Measurements from ENCODE around the gene CROCC2.

Gene CROCC2

DNA sequence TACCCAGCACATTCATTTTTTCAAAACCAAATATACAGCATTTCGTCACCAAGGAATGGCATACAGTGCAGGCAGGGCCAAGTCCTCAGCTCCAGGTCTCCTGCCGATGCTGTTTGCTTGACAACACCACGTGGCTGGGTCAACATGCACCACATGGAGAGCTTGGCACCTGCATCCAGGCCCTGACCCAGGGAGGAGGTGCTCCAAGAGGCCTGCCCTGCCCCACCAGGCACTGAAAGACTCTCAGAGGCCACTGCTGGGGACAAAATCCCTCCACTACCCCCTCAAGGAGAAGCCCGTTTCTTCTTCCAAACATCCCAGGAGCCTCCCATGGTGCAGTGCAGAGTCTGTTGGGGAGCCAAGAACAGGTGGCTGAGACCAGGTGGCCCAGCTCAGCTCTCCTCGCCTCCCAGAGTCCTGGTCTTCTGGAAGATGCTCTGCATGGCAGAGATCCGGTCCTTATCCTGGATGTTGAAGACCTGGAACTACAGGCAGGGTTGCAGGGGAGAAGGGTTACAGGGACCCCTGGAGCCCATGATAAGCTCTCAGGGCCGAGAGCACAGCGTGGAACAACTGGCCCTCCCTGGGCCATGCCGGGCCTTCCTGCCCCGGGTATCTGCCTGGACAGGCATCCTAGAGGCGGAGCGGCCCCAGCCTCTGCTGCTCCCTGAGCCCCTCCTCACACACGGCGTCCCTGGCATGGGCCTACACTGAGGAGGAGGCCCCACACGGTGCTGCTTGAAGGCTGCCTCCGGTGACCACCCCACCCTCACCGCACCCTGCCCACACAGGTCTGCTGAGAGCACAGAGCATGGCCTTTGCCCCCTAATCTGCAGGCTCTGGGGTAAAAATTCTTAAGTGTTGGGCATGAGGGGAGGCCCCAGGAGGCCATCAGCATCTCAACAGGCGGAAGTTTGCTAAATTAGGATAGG, 19.2 kb upstream of the CROCC2 start:
- TF ChIP-seq, protein P1, sequence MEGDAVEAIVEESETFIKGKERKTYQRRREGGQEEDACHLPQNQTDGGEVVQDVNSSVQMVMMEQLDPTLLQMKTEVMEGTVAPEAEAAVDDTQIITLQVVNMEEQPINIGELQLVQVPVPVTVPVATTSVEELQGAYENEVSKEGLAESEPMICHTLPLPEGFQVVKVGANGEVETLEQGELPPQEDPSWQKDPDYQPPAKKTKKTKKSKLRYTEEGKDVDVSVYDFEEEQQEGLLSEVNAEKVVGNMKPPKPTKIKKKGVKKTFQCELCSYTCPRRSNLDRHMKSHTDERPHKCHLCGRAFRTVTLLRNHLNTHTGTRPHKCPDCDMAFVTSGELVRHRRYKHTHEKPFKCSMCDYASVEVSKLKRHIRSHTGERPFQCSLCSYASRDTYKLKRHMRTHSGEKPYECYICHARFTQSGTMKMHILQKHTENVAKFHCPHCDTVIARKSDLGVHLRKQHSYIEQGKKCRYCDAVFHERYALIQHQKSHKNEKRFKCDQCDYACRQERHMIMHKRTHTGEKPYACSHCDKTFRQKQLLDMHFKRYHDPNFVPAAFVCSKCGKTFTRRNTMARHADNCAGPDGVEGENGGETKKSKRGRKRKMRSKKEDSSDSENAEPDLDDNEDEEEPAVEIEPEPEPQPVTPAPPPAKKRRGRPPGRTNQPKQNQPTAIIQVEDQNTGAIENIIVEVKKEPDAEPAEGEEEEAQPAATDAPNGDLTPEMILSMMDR (IDR thresholded peaks at IDR 0.05), result no peak

DNA sequence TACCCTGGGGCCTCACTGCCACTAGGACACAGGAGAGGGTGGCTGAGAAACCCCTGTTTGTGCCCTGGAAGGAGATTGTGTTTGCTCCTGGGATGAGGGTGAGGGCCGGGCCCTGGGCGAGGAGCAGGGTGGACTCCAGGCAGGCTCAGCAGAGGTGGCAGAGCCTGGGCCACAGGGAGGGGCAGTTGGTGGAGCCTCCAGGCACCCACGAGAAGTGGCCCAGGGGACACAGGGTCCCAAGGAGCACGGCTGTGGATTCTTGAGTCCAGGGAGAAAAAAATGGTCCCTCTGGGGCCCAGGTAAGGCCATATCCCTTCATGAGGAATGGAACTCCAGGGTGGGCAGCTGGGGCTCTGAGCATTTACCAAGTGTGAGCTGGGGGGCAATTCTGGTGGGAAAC, 18.5 kb upstream of the CROCC2 start:
- TF ChIP-seq, protein P1 (IDR thresholded peaks at IDR 0.05), result no peak

DNA sequence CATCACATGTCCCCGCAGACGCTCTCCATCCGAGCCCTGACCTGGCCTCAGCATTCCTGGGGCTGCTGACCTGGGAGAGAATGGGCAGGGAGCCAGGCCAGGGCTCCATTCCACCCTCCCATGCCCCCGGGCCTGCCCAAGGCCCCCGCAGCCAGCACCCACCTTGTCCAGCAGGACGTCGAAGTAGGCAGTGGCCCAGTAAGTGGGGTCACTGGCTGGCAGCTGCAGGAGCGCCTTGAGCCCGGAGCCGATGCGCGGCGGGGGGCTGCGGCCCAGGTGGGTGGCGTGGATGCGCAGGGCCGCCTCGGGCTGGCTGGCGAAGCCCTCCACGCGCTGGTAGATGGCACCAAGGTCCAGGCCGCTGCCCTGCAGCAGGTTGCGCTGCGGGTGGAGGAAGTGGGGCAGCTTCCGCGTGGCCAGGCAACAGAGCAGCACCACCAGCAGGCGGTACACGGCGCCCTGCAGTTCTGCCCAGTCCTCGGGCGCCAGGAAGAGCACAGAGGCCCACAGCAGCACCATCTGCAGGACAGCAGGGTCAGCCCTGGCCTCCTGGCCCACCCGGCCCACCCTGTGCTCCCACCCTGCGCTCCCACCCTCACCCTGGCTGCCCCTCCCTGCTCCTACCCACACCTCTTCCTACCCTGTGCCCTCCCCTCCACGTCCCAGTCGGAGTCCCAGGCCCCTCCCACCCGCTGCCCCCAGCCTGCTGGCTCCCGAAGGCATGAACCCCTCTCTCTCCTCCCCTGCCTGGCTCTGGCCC, 17.8 kb upstream of the CROCC2 start:
- TF ChIP-seq, protein P1 (IDR thresholded peaks at IDR 0.05), result no peak

DNA sequence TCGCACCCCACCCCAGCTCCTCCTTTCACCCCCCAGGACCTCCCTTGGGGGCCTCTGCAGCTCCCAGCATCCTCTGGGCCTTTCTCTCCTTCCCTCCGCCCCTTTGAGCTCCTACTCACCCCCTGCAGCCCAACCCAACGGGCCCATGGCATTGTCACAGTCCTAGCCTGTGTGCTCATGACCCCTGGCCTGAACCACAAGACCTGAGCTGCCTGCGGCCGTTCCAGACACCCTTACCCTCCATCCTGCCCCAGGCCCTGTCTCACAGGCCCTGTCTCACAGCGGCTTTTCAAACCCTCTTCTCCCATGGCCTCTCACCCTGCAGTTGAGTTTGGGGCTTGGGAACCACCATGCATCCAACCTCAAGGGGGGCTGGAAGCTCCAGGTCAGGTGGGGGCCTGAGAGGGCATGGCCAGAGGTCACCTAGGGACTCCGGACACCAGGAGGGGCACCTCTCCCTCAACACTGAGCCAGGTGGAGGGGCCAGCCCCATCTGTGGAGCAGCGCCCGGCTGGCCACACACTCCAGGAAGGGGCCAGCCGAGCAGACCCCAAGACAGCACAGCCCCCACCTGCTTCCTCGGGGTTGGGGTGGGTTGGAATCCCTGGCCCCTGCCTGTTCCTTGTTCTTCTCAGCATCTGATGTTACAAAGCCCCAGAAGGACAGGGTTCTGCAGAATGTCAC, 17.1 kb upstream of the CROCC2 start:
- TF ChIP-seq, protein P1 (IDR thresholded peaks at IDR 0.05), result no peak

DNA sequence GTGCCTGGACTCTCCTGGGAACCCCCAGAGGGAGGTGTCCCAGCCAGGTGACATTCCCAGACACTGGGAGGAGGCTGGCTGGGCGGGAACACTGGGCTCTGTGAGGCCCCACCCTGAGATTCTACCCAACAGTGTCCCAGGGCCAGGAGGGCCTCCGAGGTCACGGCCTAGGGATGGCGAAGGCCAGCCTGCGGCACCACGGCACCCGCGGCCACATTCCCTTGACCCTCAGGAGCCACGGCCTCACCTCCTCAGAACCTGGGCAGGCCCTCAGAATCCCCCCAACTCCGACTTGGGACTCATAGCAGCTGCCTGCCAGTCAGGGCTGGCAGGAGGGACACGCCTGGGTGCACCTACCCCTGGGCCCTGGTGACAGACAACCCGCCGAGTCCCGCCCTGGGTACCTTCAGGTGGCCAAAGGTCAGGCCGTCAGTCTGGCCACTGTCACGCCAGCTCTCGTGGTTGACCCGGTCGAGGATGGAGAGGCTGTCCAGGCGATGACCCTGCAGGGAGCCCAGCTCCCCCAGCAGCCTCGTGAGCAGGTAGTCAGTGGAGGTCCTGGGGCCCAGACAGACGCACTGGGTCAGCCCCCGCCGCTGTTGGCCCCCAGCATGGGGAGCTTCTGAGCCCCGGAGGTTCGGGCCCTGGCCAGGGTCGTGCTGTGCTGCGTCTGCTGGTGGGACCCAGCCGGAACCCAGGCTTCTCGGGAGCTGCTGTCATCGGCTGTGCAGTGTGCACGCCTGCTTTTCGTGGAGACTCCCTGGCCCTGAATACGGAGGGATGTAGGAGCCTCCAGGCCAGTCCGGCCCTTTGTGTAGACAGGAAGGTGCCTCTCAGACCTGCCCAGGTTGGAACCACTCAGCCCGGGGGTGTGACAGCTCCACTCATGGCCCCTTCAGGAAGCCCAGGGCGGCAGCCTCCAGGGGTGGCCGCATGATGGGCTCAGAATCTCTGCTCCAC, 16.3 kb upstream of the CROCC2 start:
- TF ChIP-seq, protein P1 (IDR thresholded peaks at IDR 0.05), result no peak

DNA sequence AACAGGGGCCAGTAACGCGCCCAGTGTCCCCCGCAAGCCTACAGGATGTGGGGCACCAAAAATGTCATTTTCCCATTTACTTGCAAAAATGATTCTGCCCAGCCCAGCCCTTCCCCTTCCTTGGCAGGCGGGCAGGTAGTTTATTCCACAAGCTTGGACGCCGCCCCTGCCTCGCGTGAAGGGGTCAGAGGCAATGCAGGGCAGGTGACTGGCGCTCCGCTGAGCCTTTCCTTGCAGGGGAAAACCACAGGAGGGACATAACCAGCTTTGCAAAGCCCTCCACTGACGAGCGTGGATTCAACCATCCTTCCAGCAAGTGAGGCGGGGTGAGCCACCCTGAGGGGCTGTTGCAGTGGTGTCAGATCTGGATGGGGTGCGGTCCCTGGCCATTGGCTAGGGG, 15.4 kb upstream of the CROCC2 start:
- TF ChIP-seq, protein P1 (IDR thresholded peaks at IDR 0.05), result no peak

Data from LNCAP (cell line).